Germinal center (tissue), 1 donor: ENCODE data around the gene AQP5.
A peak's percentile ranks its signal among the peaks of the same experiment; 100 is the strongest.

Source experiments
- DNase-seq: peaks from one replicate; pipeline ENCODE4 v3.0.0; 2012; ENCODE audit warnings: mixed read lengths, low spot score

Gene AQP5

DNA sequence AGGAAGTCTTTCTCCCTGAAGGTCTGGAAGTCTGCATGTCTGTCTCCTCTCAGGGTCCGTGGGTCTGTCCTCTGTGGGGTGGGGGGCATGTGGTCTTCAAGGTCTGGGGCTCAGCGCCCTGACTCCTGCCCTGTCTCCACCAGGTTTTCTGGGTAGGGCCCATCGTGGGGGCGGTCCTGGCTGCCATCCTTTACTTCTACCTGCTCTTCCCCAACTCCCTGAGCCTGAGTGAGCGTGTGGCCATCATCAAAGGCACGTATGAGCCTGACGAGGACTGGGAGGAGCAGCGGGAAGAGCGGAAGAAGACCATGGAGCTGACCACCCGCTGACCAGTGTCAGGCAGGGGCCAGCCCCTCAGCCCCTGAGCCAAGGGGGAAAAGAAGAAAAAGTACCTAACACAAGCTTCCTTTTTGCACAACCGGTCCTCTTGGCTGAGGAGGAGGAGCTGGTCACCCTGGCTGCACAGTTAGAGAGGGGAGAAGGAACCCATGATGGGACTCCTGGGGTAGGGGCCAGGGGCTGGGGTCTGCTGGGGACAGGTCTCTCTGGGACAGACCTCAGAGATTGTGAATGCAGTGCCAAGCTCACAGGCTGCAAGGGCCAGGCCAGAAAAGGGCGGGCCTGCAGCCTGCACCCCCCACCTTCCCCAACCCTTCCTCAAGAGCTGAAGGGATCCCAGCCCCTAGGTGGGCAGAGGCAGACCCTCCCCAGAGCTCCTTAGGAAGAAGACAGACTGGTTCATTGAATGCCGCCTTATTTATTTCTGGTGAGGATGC lies 3.4 kb downstream of the AQP5 start:
- DNase-seq: no peak

DNA sequence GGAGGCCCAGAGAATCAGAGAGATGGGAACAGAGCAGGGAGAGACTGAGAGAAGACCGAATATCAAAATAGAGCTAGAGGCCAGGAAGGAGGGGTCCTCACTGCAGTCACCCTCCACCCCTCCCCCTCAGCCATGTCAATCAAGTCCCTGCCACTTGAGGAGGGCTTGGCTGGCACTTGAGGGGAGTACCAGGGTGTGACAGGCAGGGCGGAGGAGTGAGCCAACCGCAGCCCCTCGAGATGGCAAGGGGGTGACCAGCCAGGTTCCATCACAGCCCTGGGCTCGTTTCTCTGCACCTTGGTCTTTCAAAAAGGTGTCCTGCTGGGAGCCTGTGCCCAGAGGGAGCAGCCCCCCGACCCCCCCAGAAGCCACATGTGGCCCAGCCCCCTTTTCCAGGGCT lies 4.2 kb downstream of the AQP5 start:
- no peak for DNase-seq

DNA sequence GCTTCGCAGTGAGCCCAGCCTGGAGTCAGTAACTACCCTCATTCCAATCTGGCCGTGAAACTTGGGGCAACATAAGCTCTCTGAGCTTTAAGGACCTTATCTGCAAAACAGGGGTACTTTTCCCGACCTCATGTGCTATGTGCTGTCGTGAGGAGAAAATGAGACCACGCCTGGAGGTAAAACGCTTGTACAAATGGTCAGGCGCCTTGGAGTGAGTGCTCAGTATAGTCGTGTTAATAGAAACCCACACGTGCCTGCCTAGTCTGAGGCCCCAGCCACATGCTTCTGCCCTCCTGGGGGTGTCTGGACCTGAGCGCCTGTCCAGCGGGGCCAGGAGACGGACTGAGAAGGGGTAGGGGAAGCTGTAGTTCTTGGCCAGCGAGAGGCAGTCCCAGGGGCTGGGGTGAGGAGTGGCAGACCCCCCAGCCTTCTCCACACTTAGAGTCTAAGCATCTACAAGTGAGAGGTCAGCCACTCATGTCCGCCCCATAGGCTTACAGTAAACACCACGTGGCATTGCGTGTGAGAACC lies 4.9 kb downstream of the AQP5 start:
- no peak for DNase-seq

DNA sequence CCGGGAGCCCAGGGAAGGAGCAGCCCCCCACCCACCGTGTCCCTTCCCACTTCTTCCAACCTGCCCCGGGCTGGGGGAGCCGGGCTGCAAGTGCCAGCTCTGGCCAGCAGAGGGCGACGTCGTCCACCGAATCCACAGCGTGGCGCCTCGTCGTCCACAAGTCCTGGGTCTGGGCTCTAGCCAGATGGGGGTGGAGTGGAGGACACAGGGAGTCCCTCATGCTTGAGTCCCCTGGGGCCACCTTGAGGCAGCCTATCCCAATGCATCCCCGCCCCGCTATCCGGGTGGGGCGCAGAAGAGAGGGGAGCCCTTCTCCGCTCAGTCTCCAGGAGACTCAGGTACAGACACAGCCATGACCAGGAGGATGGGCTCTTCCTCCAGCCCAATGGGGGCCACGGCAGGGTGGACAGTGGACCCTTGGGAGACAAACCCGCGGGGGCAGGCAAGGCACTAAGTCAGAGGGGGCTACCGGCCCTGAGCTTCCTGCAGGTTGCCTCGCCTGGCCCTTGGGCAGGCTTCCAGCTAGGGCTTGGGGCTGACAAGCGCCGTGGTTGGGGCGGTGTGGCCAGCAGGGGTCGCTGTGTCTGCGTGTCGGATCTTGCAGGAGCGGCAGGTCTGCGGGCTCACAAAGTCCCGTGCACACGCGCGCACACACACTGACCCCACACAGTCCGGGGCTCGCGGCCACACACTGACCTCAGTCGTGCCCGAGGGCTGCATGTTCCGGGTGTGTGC lies 5.5 kb downstream of the AQP5 start:
- peak; percentile 88 for DNase-seq

DNA sequence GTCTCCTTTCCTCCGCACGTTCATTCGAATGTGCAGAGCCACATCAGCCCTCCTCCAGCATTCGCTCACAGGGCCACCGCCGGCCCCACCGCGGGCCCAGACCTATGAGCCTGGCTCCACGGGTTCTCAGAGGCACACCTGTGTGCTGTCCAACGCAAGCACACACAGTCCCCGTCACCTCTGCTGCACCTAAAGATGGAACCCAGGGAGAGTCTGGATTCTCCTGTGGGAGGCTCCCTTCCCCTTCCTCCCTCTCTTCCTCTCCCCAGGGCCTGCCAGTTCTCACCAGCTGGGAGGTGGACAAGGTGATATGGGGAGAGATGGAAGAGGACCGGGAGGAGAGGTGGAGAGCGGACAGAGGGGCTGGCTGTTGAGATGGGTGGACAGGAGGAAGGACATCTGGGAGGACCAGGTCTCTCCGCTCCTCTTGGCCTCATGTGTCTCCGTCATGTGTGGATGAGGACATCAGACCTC lies 6.1 kb downstream of the AQP5 start:
- no peak for DNase-seq

DNA sequence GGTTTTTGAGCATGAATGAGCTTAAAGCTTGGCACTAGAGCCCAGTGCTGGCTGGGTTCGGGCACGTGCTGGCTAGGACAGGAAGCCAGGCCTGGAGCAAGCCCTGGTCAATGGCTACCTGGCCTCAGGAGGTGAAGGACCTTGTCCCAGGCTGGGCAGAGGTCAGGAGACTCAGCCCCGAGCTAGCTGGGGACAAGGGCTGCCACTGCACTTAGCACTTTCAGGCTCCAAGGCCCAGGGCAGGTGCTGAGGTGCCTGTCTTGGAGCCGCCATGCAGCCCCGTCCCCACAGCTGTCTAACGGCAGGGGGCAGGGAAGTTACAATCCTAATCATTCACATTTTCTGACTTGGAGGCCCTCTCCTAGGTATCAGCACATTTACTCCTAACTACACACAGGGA lies 6.8 kb downstream of the AQP5 start:
- DNase-seq: no peak

DNA sequence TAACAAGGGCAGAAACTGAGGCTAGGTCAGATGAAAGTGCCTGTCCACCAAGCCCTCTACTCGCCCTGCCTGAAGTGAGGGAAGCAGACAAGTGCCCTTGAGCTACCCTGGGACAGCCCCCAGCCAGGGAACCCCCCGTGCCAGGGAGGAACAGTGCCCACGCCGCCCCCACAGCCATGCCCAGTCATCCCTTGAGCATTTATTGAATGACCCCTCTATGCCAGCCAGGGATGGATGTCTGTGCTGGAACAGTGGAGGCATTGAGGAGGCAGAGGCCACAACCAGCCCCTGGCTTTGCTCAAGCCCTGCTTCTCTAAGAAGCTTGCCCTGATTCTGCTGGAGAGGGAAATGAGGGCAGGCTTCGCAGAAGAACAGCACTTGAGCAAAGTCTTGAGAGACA lies 7.4 kb downstream of the AQP5 start:
- DNase-seq: no peak

DNA sequence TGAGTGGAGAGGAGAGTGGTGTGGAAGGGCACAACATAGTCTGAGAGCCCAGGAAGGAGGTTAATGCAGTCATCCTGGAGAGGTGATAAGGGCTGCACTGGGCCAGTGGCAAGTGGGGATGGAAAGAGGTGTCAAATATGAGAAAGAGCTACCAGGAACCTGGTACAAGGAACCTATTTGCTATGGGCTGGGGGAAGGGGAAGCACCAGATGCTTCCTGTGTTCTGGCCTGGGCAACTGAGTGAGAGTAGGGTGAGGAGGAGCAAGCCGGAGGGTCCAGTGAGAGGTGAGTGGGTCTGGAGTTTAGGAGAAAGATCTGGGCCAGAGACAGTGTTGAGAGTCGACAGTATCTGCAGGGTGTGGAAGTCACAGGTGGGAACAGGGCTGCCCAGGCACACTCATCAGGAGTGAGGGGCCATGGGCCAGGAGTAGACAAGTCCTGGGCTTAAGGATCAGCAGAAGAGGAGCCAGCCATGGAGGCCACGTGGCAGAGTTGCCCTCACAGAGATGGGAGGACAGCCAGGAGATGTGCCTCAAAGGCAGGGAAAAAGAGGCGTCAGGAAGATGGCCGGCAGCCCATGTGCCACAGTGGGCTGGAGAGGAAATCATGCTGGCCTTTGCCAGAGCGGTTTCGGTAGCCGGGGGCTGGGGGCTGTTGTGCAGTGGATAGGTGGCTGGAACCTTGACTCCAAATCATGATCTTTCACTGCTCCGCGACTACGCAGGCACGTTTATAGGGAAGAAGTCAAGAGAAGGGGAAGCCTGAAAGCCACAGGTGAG lies 8.2 kb downstream of the AQP5 start:
- DNase-seq: no peak

DNA sequence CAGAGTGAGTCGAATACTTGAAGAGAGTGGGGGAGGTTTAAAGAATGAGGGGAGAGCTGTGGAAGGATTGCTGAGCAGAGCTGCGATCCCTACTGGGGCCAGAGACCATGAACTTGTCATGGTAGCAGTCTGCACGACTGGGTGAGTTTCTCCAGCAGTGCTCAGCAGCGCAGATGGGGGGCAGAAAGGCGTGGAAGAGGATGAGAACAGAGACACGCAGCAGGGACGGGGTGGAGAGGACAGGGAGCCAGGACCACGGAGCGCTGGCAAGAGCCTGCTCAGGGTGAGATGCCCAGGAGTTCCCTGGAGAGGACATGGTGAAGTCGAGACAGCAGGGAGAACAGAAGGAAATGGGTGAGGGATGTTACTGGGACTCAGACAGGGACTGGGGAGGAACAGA lies 9.0 kb downstream of the AQP5 start:
- no peak for DNase-seq

DNA sequence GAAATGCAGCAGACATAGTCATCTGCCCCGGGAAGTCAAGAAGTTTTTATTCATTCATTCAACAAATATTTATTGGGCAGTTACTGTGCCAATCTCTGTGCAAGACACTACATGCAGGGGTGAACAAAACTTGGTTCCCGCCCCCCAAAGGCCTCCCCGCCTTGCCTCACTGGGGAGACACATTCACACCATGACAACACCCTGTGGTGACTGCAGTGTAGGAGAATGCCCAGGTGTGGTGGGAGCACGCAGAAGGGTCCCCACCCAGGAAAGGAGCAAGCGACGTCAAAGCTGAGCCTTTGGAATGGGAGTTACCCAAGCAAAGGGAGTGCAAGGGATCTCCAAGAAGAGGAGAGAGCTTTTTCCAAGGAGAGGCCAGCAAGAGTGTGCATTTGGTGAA lies 9.5 kb downstream of the AQP5 start:
- DNase-seq: no peak

DNA sequence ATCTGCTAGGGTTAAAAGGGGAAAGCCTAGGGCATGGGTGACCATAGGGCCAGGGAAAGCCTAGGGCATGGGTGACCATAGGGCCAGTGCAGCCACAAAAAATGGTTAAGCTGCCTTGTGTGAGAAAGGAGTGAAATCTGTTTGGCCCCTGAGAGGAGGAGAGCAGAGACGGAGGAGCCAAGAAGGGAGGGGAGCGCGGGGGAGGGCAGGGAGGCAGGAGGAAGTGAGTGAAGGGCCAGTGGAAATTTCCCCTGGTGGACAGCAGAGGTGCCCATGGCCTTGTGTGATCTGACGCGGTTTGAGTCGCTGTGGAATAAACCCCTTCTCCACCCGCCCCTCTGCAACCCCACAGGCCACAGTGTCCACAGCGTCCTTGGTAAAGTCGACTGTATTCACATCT lies 10.5 kb downstream of the AQP5 start:
- DNase-seq: no peak

DNA sequence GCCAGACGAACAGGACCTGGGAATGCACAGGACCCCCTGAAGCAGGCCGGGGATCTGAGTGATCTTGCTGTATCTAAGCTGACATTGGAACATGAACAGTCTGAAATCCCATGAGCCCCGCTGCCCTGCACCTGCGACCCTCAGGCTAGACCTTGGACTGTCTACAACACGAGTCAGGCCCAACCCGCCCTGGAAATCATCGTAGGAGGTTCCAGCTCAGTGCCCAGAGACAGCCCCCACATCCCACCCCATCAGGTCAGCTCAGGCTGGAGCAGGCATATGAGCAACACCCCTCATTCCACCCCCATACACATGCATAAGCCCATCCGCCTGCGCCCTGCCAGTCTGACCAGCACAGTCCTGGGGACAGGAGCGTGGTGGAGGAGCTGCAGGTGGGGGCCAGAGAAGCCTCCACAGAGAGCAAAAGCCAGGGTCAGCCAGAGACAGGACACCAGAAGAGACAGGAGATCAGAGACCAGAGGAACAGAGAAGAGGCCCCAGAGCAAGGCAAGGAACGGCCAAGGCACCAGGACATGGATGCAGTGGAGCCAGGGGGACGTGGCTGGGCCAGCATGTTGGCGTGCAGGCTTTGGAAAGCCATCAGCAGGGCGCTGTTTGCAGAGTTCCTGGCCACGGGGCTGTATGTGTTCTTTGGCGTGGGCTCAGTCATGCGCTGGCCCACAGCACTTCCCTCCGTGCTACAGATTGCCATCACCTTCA lies 11.1 kb downstream of the AQP5 start, which contains the start of gene AQP6:
TSS of gene AQP6 (plus strand) at position 307 of the 720 bp plus-strand sequence. CDS start at position 534, 227 bp downstream.
- DNase-seq: no peak

DNA sequence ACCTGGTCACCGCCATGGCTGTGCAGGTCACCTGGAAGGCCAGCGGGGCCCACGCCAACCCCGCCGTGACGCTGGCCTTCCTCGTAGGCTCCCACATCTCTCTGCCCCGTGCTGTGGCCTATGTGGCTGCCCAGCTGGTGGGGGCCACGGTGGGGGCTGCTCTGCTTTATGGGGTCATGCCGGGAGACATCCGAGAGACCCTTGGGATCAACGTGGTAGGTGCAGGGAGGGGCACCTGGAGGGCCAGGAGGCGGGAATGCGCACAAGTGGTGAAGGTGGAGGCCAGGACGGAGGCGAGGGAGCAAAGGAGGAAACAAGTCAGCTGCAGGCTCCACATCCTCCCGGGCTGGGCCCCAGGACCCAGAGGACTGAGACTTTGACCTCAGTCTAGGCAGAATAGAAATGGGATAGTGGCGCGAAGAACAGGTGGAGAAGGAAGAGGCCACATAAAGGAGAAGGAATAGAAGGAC lies 11.7 kb downstream of the AQP5 start:
- no peak for DNase-seq

DNA sequence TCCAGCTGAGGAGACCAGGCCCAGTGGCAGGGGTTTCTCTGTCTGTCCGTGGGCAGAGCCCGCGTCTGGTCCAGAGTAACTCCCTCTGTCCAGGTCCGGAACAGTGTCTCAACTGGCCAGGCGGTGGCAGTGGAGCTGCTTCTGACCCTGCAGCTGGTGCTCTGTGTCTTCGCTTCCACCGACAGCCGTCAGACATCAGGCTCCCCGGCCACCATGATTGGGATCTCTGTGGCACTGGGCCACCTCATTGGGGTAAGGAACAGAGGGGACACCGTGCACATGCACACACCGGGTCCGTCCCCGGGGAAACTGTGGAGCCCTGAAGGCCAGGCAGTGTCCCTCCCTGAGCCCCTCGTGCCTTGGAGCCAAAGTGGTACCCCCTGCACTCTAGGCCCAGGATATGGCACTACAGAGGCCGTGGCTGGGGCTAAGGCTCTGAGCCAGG lies 12.6 kb downstream of the AQP5 start:
- no peak for DNase-seq

DNA sequence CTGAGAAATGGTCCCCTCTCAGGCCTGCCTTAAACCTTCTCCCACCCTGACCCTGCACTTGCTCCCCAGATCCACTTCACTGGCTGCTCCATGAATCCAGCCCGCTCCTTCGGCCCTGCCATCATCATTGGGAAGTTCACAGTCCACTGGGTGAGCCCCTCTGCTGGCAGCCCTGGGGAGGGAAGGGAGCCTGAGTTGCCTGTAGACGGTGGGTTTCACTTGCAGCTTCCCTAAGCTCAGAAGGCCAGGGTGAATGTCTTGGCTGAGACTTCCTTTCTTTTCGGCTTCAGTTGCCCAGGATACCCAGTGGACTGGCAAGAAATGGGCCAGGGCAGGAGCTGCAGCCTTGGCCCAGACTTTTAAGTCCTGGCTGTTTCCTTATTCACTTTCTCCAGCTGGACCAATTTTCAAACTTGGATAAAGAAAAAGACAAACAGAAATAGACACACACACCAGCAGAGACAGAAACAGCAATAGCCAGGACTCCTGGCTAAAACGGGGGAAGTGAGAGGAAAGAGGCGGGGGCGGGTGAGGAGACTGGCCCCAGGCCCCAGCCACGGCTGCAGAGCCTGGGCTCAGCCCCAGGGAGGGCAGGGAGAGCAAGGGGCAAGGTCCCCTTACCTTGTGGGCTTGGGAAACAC lies 13.1 kb downstream of the AQP5 start:
- no peak for DNase-seq

DNA sequence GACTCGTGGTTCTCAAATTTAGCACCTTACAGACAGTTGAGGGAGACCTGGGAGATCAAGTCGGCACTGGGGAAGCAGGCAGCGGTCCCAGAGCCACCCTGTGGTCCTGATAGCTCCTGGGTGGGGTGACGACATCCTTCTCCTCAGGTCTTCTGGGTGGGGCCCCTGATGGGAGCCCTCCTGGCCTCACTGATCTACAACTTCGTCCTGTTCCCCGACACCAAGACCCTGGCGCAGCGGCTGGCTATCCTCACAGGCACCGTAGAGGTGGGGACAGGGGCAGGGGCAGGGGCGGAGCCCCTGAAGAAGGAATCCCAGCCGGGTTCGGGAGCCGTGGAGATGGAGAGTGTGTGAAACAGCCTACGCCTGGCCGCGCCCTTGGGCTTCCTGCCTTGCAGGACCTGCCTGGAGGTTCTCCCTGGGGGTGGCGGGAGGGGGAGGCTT lies 13.7 kb downstream of the AQP5 start:
- DNase-seq: no peak

DNA sequence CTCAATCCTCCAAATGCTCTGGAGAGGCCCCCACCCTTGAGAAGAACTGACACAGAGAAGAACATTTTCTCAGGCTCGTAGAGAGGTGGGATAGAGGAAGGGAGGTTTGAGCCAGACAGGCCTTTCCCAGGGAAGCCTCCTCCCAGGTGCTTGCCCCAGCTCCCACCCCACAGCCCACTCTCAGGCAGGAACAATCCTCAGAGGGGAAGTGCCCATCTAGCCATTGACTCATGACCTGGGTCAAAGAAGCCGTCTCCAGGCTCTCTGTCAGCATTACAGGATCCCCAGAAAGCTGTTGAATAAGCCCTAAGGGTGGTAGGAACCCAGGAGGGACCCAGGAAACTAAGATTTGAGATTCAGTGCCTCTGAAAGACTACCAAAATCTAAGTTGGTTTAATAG lies 14.9 kb downstream of the AQP5 start:
- no peak for DNase-seq

DNA sequence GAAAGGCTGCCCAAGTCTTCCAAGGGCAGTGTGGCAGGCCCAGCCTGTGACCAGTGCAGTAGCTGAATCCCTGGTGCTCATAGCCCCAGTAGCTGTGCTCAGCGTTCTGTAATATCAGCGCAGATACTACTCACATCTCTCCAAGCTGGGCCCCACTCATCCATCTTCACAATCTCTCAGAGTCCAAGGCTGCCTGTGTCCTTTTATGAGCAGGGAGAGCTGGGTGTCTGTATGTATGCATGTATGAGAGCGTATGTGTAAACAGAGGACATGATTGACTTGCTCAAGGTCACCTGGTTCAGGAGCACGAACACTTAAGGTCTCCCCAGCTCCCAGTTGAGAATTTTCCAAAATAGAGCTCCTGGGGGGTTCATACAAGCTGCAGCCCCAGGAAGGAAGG lies 16.5 kb downstream of the AQP5 start:
- no peak for DNase-seq

DNA sequence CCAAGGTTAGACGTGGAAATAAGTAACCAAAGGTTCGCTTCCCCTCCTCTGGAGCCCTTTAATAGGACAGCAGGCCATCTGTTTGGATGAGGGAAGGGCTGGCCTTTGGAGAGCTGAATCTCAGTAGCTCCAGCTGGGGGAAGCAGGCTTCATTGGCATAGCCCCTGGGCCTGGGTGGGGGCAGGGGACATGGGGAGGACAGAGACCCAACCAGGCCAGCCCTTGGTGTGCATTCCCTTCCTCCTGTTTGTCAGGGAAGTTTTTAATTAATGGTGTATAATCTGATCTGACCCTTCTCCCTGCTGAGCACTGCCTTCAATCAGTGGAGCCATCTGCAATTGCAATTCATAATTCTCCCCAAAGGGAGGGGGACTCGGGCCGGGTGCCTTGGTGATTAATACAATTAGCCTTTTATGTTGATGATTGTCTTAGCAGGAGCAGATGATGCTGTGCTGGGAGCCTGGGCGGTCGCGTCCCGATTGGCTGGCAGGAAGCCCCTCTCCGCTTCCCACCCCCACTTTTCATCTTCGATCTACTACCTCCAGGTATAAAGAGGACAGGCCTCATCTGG lies 17.4 kb downstream of the AQP5 start:
- DNase-seq: no peak

DNA sequence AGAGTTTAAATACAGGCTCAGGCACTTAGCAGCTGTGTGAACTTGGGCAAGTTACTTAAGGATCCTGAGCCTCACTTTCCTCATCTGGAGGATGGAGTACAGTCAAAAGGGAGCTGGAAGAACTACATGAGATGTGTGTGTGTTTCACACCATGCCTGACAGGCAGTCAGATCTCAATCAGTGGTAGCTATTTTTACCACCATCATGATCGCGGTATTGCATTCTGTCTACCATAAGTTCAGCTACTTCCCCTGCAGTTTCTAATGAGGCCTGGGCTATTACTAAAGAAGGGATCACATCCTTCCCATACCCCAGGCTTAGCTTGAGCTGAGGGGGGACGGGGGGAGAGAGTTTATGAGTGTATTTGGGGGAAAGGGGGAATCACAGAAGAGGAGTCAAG lies 18.1 kb downstream of the AQP5 start:
- DNase-seq: no peak
